Cerebellar nuclear complex (tissue), 1 donor: ENCODE measurements around the gene CDH4.
"Not testable (repeated sequence)": the region's sequence is repeated elsewhere in the genome, so short reads cannot be mapped to it uniquely, and the experiment has no call there.

Experiments
- DNase-seq, 2 experiments: peaks; one replicate each; lab custom pipeline; 2025; lab: John Stamatoyannopoulos, UW

Gene CDH4

GRCh38 chr20:61439251-61439650, 187.2 kb downstream of the CDH4 start:
- no peak for DNase-seq

GRCh38 chr20:61440548-61441055, 188.5 kb downstream of the CDH4 start:
- DNase-seq: no peak

- no peak for DNase-seq
Measured at GRCh38 chr20:61441537-61441936, 189.5 kb downstream of the CDH4 start.

GRCh38 chr20:61442075-61442670, 190.1 kb downstream of the CDH4 start:
- no peak for DNase-seq

GRCh38 chr20:61442718-61443117, 190.7 kb downstream of the CDH4 start:
- DNase-seq: no peak

GRCh38 chr20:61443443-61444126, 191.5 kb downstream of the CDH4 start:
- no peak for DNase-seq

- no peak for DNase-seq
Measured at GRCh38 chr20:61444637-61445036, 192.6 kb downstream of the CDH4 start.

GRCh38 chr20:61445138-61445537, 193.1 kb downstream of the CDH4 start:
- no peak for DNase-seq

- no peak for DNase-seq
Measured at GRCh38 chr20:61445741-61446140, 193.7 kb downstream of the CDH4 start.

- DNase-seq: no peak
Measured at GRCh38 chr20:61447952-61448351, 195.9 kb downstream of the CDH4 start.

- DNase-seq: no peak
Measured at GRCh38 chr20:61448386-61448785, 196.3 kb downstream of the CDH4 start.

GRCh38 chr20:61449057-61449609, 197.1 kb downstream of the CDH4 start:
- no peak for DNase-seq

GRCh38 chr20:61449916-61450315, 197.9 kb downstream of the CDH4 start:
- no peak for DNase-seq

GRCh38 chr20:61450549-61450948, 198.5 kb downstream of the CDH4 start:
- no peak for DNase-seq

- no peak for DNase-seq
Measured at GRCh38 chr20:61451009-61451408, 198.9 kb downstream of the CDH4 start.

GRCh38 chr20:61451953-61452352, 199.9 kb downstream of the CDH4 start:
- no peak for DNase-seq

- DNase-seq: no peak
Measured at GRCh38 chr20:61453219-61453618, 201.2 kb downstream of the CDH4 start.

- not testable (repeated sequence) for DNase-seq
Measured at GRCh38 chr20:61453623-61454022, 201.6 kb downstream of the CDH4 start.

- DNase-seq: no peak
Measured at GRCh38 chr20:61454053-61454452, 202.0 kb downstream of the CDH4 start.

- no peak for DNase-seq
Measured at GRCh38 chr20:61455508-61456215, 203.6 kb downstream of the CDH4 start.

- DNase-seq: no peak
Measured at GRCh38 chr20:61457725-61458124, 205.7 kb downstream of the CDH4 start.

- DNase-seq: no peak
Measured at GRCh38 chr20:61458146-61458746, 206.2 kb downstream of the CDH4 start.
